HG03097 (cell line): ENCODE measurements around the gene DCBLD2.

ENCODE experiments used
- ATAC-seq: cut with Tn5 transposase; IDR thresholded peaks from one replicate; pipeline ENCODE4 v1.9.1; 2021; ENCODE audit not compliant: unreplicated experiment, low FRiP score

Gene DCBLD2

DNA sequence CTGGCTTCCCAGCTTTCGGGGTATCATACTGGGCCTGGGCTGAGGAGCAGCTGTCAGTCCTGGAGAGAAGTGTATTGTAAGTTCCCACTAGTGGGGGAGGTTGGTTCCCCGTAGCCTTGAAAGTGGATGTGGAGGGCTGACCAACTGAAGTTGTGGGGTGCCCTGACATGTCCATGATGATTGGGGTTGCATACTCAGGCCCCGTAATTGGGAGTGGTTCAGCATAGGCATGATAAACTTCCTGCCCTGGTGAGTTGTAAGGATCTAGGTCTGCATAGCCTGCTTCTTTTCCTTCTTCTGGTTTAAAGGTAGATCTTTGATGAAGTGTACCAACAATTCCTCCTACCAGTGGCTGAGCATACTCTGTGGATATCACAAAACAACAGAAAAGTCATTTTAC lies 102.0 kb downstream of the DCBLD2 start:
- no peak for ATAC-seq

GRCh38 chr3:98798820-98799219 lies 102.7 kb downstream of the DCBLD2 start:
- ATAC-seq: no peak

DNA sequence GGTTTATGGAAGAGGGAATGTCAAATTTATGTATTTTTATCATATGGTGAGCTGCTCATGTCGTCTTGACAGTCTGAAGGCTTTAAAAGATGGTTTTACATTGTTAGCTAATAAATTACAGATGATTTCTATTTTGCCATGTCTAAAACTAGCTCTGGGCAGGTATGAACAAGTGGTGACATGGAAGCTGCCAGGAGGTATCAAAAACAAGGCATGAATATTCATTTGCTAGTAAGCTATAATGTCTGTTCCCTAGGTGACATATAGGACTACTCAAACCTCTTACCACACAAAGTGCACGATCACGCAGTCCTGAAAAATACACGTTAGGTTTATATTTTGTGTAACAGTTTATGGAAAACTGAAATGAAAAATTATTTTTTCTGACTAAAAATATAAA lies 103.6 kb downstream of the DCBLD2 start:
- no peak for ATAC-seq

DNA sequence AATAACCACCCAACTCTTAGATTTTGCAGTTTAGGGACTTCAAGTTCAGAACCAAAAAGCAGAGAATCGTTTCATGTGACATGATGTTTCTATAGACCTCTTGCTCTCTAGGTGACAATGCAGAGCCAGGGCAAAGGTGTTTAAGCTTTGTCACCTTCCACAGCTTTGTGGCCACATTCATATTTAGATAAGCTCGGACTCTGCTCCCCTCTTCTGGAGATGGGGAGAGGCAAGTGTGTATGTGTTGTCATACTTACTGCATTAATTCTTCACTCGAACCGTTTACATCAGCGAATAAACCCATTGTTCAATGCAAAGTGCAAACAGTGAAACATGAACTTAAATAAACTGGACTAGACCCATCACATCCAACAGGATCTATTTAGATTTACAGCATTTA lies 105.2 kb downstream of the DCBLD2 start:
- no peak for ATAC-seq

GRCh38 chr3:98793971-98794370 lies 107.5 kb downstream of the DCBLD2 start:
- ATAC-seq: no peak

- ATAC-seq: no peak
Measured at GRCh38 chr3:98791341-98792325, 109.9 kb downstream of the DCBLD2 start.

DNA sequence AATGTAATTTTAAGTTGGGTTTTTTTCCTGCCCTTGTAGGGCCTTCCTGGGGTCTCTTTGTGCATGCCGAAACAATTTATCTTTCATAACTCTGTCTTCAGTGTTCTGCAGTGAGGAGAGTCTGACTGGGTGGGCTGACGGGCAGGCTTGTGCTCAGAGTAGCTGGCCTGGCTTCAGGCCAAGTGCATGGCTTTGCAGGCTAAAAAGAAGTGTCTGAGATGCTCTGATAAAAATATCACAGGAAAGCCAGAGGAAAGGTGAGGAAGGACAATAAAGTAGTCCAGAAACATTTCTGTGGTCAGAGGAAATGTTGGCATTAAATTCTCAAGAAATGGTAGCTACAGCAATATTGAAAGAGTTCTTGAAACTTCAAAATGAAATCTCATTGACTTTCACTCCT lies 112.8 kb downstream of the DCBLD2 start:
- ATAC-seq: no peak

GRCh38 chr3:98787181-98787580 lies 114.3 kb downstream of the DCBLD2 start:
- no peak for ATAC-seq

- no peak for ATAC-seq
Measured at GRCh38 chr3:98786364-98787006, 115.0 kb downstream of the DCBLD2 start.

GRCh38 chr3:98784666-98785600 lies 116.6 kb downstream of the DCBLD2 start:
- ATAC-seq: no peak

- ATAC-seq: no peak
Measured at GRCh38 chr3:98784042-98784441, 117.5 kb downstream of the DCBLD2 start.

DNA sequence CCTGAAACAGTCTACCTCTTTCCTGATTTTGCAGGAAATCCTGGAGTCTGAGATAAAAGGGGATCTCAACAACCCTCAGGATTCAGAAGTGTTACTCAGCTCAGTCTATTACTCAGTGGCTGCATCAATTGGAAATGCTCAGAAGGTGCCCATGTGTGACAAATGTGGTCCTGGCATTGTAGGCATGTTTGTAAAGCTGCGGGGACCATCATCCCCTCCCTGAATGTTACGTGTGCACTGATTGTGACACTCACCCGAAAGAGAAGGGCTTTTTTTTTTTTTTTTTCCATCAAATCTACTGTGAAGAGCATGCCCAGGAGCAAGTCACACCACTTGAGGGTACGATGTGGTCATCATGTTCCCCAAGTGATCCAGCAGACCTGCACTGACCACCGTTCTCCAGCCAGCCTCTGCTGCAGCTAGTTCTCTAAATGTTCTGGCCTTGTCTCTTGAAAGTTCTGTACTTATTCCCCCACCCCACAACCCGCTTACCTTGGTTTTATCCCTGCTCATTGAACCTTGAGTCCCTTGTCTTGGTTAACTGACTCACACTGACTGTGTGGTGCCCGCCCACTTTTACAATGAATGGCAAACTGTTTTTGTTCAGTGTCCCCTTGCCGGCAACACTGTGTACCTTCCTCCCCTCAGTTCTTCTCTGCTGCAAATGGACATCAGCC lies 118.5 kb downstream of the DCBLD2 start:
- no peak for ATAC-seq

DNA sequence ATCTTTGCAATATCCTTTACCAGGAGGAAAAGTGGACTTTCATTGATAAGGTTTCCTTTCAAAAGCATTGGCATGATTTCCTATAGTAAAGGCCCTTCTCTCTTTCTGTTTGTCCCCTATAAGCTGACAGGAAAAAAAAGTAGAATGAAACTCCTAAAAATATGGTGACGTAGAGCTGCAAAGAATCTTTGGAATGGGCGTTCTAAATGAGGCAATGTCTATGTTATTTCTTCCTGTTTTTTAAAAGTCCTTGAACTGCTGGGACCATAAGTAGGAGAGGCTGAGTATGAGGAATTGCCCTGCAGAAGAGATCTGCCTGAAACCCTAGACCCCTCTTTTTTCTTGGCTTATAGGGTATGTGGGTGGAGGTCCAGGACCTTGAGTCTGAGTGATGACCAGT lies 121.2 kb downstream of the DCBLD2 start:
- no peak for ATAC-seq

DNA sequence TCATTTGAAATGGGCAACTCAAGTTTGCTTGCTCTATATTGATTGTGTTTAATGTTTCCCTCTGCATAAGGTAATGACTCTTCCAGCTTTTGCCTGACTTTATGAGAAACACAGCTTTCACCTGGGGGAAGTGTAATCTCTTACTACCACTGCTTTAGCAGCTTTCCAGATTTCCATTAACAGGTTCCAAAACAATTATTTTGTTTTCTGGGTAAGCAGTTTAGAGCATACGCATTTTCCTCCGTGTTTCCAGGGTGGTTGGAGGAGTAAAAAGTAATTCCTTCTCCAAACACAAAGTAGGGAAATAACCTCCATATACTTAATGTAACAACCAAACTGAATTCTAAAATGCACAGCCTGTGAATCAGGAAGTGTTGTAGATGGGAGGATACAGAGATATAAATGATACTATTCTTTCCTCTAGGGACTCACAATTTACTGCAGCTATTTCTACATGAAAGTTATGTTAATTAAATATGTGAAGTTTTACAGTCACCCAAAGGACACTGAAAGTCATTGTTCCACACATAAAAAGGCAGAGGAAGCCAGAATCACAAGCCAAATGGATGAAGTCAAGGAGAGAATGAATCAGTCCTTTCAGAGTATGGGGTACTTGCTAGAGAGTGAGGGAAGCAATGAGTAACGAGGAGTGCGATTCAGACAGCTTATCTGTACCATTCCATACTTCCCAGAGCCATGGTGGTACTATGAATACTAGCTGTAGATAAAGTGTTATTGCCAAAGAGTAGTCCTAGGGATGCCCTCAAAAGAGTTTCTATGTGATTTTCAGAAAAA lies 121.8 kb downstream of the DCBLD2 start:
- no peak for ATAC-seq

GRCh38 chr3:98778852-98779413 lies 122.6 kb downstream of the DCBLD2 start:
- ATAC-seq: no peak

DNA sequence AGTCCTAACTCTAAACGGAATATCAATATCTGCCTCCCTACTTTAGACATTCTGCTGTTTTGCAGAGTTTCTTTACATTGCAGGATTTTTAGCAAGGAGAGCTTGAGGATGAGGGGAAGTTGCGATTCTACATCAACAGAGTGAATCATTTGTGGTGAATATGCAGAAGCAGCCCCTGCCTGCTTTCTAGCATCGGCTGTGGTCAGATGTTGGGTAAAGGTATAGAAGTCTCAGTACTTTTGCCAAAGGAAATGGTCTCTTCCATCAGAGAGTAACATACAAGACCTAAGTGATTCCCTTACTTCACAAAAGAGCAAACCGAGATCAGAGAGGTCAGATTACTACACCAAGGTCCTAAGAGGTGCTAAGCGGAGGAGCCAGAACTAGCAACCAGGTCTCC lies 123.1 kb downstream of the DCBLD2 start:
- ATAC-seq: no peak

DNA sequence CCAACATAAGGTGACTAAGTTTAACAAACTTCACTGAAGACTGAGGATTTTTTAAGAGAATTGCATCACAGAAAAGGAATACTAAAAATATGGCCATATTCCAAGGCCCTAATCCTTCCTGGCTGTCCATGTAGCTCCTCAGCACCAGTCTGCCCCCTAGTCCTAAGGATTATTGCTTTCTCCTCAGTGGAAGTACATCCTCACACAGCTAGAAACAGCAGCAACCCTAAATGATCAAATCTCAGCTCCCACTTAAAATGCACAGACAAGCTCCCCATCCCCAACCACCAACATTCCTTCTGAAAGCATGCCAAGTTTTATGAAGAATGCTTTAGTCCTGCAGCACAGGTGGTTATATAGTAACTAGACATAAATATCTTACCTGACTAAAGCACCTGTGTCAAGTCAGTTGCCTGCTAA lies 123.7 kb downstream of the DCBLD2 start:
- ATAC-seq: no peak

DNA sequence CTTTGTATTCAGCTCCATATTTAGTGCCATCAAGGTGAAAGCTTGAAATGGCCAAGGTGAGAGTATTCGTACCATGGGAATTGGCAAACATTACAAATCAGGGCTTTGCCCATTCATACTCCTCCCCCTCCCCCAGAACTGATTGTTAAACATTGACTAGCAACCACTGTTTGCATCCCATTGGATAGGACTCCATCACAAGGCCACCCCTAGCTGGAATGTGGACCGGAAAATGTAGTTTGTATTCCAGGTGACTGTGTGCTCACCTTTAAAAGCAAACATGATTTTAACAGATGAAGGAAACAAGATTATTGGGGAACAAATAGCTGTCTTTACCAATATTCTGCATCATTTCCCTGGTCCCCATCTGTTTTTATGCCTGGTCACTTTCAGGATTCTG lies 124.2 kb downstream of the DCBLD2 start:
- ATAC-seq: no peak

DNA sequence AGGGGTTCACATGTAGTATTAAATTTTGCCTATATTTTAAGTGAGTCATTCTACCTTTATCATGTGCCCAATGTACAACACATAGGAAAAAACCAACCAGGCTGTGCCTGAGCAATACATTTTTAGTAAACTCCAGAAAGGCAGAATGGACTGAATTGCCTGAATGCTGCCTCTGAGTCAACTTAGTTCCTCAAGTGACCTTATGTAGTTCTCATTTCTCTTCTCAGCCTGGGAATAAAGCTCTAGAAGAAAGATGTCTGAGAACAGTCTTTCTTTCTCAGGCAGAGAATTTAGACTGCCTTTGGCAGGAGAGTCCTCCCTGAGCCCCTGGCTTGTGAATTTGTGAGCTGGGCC lies 125.4 kb downstream of the DCBLD2 start:
- ATAC-seq: no peak
